Esophagus muscularis mucosa (tissue), 4 donors: ENCODE results near the gene PLEKHG4B.

Source experiments
- CTCF ChIP-seq, 3 experiments: fragments of 200-600 bp in 2 of 3; fragments of 450-650 bp in 1 of 3; sonication (generic) in 2 of 3; IDR thresholded peaks; one replicate each; pipeline ENCODE4 v1.5.1; 2017 to 2019; ENCODE audit warnings: antibody characterized with exemption in 3 of 3, mild to moderate bottlenecking in 2 of 3, moderate library complexity in 1 of 3
- EP300 ChIP-seq: sonication (generic); formaldehyde crosslinking; IDR thresholded peaks from one replicate; pipeline ENCODE4 v1.6.1; 2017; ENCODE audit warnings: antibody characterized with exemption
- POLR2A ChIP-seq: fragments of 450-650 bp; IDR thresholded peaks from one replicate; pipeline ENCODE4 v1.6.1; 2017; ENCODE audit warnings: antibody characterized with exemption, moderate library complexity, mild to moderate bottlenecking, low read depth
- POLR2AphosphoS5 ChIP-seq, 2 donors: sonication (generic); formaldehyde crosslinking; IDR thresholded peaks; one replicate each; pipeline ENCODE4 v1.6.1; 2017; ENCODE audit warnings: antibody characterized with exemption in 2 of 2

GRCh38 chr5:179401-179800, 87.4 kb downstream of the PLEKHG4B start:
- TF ChIP-seq POLR2A (no peak), CTCF (IDR thresholded peaks at IDR 0.05) (no peak), EP300 (no peak), POLR2AphosphoS5 (IDR thresholded peaks at IDR 0.05) (no peak)
